LoVo (cell line): ENCODE measurements around the gene MYZAP.
A peak's percentile ranks its signal among the peaks of the same experiment; 100 is the strongest.

ENCODE experiments used
- DNase-seq: peaks from one replicate; pipeline ENCODE4 v3.0.0-alpha.2; 2016; ENCODE audit warnings: low spot score

Gene MYZAP

DNA sequence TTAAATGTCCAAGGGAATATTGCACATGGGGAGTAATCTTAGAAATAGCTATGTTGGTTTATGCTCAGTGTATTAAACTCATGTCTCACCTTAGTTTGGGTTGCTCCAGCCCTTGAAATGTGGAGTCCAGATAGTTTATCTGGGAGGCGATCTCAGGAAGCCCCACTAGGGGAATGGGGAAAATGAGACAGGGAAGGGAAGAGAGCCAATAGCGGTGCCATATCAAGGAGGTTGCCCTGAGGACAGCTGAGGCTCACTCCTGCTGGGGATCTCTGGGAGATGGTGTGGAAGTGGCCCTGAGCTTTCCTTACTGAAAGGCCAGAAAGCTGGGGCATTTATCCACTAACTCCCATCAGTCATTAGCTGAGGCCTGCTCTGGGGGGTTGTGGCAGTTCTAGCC is 71.6 kb downstream of the MYZAP start:
- no peak for DNase-seq

DNA sequence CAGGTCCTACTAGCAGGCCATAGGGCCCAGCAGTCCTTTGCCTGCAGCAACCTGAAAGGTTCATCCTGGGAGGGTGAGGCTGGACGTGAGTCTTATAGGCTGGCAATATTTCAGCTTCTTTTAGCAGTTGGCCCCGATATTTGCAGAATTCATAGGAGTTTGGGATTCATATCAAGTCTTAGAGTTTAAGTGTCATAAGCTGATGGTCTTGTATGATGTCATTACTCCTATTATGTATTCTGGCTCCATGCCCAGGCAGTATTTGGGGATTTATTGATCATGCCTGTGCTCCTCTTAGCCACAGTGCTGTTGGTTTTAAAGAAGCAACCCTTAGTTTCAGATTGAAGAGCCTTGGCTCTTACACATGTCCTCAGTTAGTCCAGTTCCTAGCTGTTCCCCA is 73.5 kb downstream of the MYZAP start:
- no peak for DNase-seq

DNA sequence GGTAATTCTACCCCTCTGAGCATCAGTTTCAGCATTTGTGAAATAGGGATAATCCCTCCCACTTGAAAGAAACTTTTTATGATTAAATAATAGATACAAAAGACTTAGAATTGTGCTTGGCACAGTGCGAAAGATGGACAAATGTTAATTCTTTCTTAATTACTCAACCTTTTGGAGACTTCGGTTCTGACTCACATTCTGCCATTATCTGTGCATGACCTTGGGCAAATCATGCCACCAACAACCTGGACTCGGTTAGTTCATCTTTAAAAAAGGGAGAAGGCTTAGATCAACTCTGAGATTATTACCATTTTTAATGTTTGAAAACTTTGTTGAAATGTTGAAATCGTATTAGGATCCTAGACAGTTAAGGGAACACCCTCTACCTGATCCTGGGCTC is 74.2 kb downstream of the MYZAP start:
- DNase-seq: no peak

DNA sequence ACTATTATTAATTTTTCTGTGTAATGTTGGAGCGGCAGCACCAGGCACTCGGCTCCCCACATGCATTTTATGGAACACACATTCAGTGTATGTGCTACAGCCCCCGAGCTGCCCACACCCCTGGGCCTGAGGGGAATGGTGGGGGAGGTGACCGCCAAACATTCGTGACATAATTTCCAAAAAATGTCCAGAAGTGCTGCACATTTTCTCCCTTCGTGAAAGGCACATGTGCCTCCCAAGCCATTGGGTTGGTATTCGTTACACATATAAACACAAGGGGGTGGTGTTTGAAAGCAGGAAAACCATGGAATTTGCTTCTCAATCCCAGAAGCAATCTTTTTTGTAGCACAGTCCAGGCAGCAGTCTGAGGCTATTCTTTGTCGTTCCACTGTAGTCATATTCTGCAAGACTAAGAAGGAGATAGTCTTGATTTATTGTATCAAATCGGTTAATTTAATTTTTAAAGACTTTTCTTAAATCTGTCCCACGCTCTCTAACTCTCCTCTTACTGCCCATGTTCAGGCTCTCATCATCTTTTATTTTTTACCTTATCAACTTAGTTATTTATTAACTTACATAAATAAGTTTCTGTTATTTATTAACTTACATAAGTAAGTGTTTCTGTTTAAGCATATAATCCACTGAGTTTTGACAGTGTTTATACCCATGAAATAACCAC is 75.6 kb downstream of the MYZAP start:
- peak; percentile 39 for DNase-seq

DNA sequence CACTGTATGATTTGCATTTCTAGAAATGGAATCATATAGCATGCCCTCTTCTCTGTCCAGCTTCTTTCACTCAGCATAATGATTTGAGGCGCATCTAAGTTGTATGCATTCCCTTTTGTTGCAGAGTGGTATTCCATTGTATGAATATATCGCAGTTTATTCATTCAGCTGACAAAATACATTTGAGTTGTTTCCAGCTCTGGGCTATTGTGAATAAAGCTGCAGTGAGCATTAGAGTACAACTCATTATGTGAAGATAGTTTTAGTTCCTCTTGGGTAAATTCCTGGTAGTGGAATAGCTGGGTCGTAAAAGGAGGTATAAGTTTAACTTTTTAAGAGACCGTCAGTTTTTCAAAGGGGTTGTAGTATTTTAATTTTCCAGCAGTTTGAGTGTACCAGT is 76.3 kb downstream of the MYZAP start:
- no peak for DNase-seq

DNA sequence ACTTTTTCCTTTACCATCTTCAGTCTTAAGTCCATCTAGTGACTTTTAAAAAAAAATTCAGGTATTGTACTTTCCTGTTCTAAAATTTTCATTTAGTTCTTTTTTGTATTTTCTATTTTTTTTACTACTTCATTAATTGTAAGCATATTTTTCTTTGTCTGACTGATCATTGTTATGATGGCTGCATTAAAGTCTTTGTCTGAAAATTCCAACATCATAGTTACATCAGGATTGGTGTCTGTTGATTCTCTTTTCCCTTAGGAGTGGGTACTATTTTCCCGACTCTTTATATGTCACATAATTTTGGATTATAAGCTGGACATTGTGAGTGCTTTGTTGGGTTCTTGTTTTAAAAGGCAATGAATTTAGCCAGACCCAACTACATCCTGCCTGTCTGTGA is 79.9 kb downstream of the MYZAP start:
- DNase-seq: no peak

DNA sequence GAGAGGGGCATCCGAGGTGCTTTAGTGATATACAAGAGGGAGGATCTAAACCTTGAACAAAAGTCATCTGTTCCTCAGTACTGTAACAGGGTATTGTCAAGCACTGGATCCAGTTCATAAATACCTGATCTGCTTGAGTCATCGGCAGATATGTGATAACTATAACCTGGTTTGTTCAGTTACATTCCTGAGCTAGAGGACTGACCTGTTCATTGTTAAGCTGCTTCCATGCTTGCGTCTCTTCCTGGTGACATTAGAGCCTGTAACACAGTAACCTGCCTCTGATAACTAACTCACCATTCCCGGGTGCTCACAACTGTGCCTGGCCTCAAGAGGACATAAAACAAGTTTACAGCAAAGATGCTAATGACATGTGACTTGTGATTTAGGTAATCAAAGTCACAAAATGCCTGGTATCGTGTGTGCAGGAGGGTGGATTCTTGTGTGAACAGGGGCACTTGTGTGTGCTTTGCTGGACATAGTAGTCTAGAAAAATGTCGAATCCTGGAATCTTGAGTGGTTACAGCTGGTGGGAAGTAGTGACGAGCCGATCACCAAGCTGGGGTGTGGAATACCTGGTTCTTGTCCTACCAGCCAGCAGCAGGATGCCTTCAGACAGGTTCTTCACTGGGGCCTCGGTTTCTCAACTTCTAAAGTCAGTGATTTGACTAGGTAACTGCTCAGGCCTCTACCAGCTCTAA is 83.9 kb downstream of the MYZAP start:
- DNase-seq: no peak

DNA sequence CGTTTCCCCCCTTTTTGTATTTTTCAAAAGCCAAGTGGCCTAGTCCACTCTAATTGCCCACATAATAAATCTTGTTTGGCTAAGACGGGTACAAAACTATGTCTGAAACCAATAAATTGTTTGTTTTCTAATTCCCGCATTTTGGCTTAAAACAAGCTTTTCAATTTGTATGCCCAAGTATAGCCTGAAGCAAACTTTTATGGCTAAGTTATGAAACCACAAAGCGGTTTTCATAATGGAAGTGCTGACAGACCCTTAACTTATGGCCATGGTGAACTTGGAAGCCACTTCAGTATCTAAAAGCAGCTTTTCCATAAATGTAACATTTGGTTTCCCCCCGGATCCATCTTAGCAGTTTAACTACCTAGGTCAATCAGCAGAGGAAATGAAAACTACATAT is 84.9 kb downstream of the MYZAP start:
- no peak for DNase-seq

DNA sequence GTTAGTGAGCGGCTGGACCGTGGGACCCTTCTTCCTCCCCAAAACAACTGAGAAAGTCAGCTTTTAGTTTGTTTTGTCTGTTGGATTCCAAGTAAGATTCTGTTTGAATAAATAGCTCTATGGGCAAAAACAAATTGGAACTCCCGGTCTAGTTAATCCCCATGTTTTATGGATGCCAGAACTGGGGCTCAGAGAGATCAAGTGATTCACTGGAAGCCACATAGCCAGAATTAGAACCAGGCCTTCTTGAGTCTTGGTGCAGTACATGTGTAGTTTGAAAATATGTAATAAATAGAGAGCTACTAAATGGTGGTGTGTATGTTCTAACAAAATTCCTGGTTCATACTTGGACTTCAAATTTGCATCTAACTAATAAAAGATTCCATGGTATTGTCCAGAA is 85.5 kb downstream of the MYZAP start:
- DNase-seq: no peak

DNA sequence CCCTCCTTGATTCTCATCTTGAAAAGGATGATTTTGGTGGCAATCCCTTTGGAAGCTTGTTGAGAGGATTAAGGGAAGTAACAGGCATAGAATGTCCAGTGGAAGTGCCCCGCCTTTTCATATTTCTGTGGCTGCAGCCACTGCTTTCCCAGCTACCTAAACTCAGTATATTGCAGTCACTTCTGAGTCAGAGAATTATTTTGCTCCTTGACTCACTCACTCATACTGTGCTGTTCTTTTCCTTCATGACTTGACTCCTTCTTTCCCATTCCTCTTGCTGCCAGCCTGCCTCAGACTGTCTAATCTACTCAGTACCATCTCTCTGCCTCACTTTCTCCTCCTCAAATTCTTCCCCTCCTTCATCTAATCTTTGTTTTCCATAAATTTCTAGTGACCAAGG is 88.3 kb downstream of the MYZAP start:
- DNase-seq: peak; percentile 32

DNA sequence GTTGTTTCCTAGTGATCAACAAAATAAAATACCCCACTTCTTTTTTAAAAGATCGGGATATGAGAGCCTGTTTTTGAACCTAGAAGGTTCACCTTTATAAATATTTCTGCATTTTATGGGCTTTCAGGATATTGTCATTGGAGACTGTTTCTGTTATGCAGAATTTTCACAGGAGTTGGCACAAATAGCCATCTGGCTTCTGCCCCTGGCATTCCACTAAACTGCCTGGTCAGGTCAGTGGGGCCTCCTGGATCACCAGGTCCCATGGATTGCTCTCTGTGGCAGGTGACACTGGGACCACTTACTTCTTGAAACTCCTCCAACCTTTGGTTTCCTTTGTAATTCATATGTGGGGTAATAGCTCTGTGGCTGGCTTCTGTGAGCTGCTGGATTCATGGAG is 89.3 kb downstream of the MYZAP start:
- no peak for DNase-seq

DNA sequence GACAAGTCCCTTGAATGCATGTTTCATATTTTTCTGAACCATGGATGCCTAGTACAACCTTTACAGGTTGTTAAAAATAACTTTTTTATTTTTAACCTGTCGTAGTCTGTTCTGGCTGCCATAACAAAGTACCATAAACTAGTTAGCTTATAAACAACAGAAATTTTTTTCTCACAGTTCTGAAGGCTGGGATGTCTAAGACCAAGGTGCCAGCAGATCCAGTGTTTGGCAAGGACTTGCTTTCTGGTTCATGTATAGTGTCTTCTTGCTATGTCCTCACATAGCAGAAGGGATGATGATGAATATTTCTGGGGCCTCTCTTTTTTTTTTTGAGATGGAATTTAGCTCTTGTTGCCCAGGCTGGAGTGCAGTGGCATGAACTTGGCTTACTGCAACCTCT is 91.8 kb downstream of the MYZAP start:
- DNase-seq: no peak

DNA sequence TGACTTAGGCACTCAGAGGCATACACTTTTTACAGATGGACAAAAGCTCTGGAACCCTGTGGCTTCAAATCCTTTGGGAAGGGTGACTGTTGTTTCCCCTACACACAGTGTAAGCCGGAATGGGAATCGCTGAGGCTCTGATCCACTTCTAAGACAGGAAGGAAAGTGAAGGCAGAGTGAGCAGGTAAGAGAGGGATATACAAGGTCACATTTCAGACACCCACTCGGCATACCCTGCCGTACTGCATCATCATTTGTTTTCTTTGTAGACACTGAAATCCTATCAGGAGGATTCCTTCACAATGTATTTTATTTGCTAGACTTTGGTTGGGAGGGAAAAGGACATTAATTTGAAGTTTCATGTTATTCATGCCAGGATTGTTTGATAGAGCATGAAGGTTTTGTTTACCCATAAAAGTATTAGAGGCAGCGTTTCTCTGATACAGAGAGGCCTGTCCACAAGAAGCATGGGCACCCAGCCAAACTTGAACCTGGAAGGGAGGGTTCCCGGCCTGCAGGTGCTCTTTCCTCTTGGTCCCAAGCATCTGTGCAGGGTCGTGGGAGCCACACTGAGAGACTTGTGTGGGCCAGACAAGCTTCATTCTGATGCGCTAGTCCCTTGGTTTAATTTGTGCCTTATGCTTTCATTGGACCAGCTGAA is 92.9 kb downstream of the MYZAP start:
- DNase-seq: no peak

DNA sequence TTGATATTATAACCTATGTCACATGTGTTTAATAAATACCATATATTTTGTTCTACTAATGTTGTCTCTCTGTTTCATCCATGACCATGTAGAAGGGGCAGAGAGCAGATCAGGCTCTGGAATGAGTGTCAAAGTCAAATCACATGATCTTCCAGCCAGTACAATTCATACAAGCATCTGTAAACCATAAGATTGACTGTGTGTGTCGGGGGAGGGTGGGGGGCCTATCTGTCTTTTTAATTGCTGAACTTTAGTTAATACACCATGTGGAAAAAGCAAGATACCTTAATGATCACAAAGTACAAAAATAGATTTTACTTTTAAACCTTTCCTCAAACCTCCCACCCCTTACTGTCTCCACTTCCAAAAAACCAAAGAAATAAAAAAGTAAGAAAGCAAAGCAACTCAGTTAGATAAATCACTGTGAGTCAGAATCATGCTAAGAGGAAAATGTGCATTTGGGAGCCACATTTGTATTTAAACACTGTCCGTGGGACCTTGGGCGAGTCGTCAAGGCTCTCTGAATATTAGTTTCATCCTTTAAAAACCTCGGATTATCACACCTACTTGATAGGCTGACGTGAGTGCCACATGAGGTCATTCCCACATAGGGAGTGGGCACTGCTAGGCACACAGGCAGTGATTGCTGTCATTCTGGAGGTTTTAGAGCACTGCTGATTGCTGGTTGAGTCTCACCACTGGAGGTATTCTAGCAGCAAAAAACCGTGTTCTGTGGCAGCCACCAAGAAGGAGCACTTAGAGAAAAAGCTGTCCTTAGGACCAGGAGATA is 93.8 kb downstream of the MYZAP start:
- DNase-seq: no peak

DNA sequence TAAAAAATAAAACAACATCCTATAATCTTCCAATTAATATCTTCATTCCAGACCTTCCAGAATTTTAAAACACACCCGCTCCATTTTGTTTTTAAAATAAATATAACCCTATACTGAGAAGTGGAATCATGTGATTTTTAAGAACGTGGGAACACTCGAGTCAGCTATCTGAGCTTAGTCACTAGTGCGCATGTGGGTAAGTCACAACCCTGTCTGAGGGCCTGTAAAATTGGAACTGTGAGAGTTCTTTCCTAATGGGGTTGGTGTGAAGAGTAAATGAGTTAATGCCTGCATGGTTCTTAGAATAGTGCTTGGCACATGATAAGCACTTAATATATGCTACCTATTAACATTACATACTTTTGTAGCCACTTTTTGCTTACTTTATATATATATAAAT is 95.0 kb downstream of the MYZAP start:
- DNase-seq: no peak

DNA sequence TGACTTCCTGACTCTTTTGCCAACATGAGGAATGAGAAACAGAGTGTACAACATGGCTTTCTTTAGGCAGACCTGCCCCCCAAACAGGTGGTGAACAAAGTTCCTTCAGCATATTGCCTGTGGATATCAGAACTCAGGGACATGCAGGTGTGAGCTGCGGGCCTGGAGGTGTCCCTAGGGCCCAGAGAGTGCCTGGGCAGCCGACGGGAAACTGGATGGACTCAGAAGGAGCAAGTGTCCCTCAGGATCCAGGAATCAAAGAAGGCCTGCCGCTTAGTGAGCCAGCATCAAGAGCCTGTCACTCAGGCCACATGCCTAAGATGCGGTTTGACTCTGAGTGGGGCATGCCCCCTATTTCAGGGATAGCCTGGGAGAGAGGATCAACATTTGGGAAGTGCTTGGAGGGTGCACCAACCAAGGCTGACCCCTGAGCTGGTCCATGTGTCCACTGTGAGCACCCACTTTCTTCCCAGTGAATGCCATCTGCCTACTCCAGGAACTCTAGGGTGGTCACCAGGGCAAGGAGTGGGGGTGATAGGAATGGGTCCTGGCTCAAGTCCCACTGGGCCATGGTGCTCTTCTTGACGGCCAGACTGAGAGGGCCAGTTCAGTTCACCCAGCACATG is 98.8 kb downstream of the MYZAP start:
- DNase-seq: no peak

DNA sequence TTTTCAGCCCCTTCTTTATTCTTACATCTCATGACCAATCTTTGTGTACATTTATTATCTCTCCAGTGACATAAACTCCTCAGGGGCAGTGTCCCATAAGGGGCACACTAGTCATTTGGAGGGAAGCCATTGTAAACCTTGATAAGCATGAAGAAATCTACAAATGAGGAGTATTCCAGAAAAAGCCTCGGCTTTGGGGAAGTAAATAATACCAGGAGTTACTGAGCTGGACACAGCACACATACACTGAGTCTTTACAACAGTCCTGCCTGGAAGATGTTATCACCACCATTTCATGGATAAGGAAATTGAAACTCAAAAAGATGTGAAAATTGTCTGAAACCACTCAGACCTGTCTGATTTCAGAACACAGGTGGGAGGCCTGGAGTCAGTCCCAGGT is 99.4 kb downstream of the MYZAP start:
- DNase-seq: no peak

DNA sequence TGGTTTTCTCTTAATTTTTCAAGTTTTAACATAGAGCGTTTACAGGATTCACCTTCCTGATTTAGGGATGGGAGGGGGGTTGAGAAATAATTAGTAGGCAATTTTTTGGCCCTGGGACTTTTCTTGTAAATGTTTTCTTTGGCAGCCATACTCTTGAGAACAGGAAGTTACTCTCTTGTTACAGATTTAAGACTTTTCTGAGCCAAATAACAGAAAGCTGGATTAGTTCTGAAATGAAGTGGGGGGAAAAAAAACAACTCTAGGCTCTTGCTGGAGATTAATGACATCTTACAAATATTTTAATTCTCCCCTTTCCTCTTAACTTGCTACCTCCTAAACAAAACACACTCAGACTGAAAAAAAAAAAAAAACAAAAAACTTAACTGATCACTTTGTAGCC is 101.0 kb downstream of the MYZAP start:
- DNase-seq: no peak

DNA sequence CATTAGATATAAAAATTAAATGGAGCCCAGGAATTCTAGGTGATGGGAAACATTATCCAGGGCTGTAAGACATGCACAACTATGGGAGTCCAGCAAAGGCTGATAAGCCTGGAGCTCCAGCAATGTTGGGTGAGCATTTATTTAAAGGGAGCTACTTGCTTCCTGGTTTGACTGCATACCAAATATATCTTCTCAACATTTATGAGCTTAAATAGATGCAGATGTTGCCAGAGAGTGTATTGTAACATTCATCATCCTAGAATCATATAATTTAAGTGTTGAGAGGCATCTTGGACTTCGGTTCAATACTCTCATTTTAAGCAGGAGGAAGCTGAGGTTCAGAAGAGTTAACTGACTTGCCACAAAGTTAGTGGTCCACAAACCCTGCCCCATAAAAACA is 102.6 kb downstream of the MYZAP start:
- DNase-seq: no peak

DNA sequence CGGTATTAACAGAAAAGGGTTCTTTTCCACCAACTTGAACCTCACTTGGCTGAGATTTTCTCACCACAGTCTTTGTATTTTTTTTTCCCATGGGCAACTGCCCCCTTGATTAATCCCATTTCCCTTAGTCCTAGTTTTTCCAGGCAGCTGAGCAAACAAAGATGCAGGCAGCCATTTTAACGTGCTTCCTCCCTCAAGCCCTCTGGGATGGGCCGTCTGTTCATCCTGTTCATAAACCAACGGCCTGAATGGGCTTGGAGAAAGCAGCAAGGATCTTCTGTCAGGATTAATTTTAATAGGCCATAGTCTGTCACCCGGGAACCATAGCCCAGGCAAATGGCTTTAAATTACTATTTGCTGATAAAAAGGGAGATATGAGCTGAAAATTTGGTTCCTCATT is 104.4 kb downstream of the MYZAP start:
- DNase-seq: no peak

DNA sequence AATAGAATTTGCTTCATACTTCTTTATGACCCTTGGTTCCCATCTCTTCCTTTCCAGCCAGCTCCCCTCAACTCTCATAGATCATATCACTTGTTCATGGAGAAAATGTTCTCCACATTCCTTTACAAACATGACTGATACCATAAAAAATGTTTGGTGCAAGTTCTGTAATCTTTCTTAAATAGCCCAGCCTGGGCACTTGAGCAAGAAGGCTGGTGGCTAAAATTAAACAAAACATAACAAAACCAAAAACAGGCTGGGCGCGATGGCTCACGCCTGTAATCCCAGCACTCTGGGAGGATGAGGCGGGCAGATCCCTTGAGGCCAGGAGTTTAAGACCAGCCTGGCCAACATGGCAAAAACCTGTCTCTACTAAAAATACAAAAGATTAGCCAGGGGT is 105.9 kb downstream of the MYZAP start:
- no peak for DNase-seq

DNA sequence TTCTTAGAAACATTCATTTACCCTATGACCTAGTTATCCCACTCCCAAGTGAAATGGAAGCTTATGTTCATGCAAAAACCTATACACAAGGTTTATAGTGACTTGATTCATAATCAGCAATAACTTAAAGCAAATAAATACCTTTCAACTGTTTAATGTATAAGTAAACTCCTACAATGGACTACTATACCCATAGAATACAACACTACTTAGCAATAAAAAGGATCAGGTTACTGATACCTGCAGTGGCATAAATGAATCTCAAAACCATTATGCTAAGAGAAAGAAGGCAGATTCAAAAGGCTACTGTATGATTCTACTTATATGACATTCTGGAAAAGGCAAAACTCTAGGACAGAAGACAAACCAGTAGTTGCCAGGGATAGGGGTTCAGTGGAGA is 106.5 kb downstream of the MYZAP start:
- DNase-seq: no peak
